Stomach (tissue), 9 donors: ENCODE results near the gene CIZ1. TPM values are rescaled to one million over a fixed set of nuclear protein-coding genes. Genes with fewer than 3 reads are reported as not detected.
A peak's percentile ranks its signal among the peaks of the same experiment; 100 is the strongest.

ENCODE experiments used
- DNase-seq, 2 donors: peaks; one replicate each; pipeline versions ENCODE4 v3.0.0 to v3.0.0-alpha.2; 2013 to 2019
- H3K27ac ChIP-seq, 5 donors: fragments of 200-600 bp in 4 of 5; sonication (generic) in 4 of 5; one replicate each; pipeline ENCODE4 v1.5.1; 2013 to 2019; ENCODE audit warnings: mild to moderate bottlenecking in 1 of 5, moderate library complexity in 1 of 5
- H3K27me3 ChIP-seq, 3 donors: fragments of 200-600 bp; sonication (generic); one replicate each; pipeline ENCODE4 v1.5.1; 2017 to 2019; ENCODE audit warnings: mixed run types in 1 of 3
- H3K36me3 ChIP-seq, 4 donors: fragments of 200-600 bp; sonication (generic); 1 replicate in 3 of 4; 2 replicates in 1 of 4; pipeline ENCODE4 v1.5.1; 2016 to 2019
- H3K4me1 ChIP-seq, 4 donors: fragments of 200-600 bp; sonication (generic); one replicate each; pipeline ENCODE4 v1.5.1; 2016 to 2019
- H3K4me3 ChIP-seq, 4 donors: fragments of 200-600 bp; sonication (generic) in 3 of 4; one replicate each; pipeline ENCODE4 v1.5.1; 2016 to 2019; ENCODE audit warnings: mild to moderate bottlenecking in 1 of 4
- H3K9me3 ChIP-seq, 4 donors: fragments of 200-600 bp; sonication (generic); one replicate each; pipeline ENCODE4 v1.5.1; 2016 to 2019
- EP300 ChIP-seq: sonication (generic); formaldehyde crosslinking; IDR thresholded peaks from one replicate; pipeline ENCODE4 v1.6.1; 2017; ENCODE audit warnings: antibody characterized with exemption
- POLR2A ChIP-seq, 4 donors: fragments of 450-650 bp; IDR thresholded peaks; one replicate each; pipeline ENCODE4 v1.6.1; 2016; ENCODE audit warnings: antibody characterized with exemption in 4 of 4, control low read depth in 2 of 4, mild to moderate bottlenecking in 1 of 4, moderate library complexity in 1 of 4
- POLR2AphosphoS5 ChIP-seq, 3 donors: sonication (generic); formaldehyde crosslinking; IDR thresholded peaks; one replicate each; pipeline ENCODE4 v1.6.1; 2016; ENCODE audit warnings: antibody characterized with exemption in 3 of 3
- WGBS, 5 donors: extraction: QIAGEN DNeasy Blood & Tissue Kit in 3 of 5; methylation state at CpG; one replicate each; pipeline versions ENCODE4 v1.1.5 to v1.1.7; 2013 to 2018; 5-methylcytosine and 5-hydroxymethylcytosine counted together
- intact Hi-C: fragments of 100-400 bp; cut with DNase I; formaldehyde crosslinking; loops from one replicate; pipeline ENCODE4 v1.15.1; 2023; ENCODE audit warnings: low total_unique reads
- polyA plus RNA-seq, 3 donors: library from polyadenylated mRNA; stranded (reverse); fragments of 200-250 nt; gene quantifications; one replicate each; pipeline ENCODE4 v1.2.3, GENCODE V29; 2013
- total RNA-seq, 5 donors: library from RNA; depleted of rRNA; stranded (reverse); fragments of >200 nt; gene quantifications; one replicate each; pipeline versions ENCODE4 v1.1.0 to v1.2.3, GENCODE V29; 2014 to 2016
- TF ChIP-seq, protein P1 (sequence below), 7 experiments: fragments of 450-650 bp in 4 of 7; fragments of 200-600 bp in 3 of 7; sonication (generic) in 3 of 7; IDR thresholded peaks; one replicate each; pipeline ENCODE4 v1.5.1; 2016 to 2019; ENCODE audit warnings: antibody characterized with exemption in 7 of 7, control low read depth in 2 of 7, mild to moderate bottlenecking in 1 of 7
- donor health status: healthy with polysubstance abuse.
- donor health status: Bipolar disorder and iron deficiency.
- donor health status: healthy.

CIZ1 gene
- total and polyA plus RNA-seq, 8 donors, result 15.2 to 217 (median 55.6) TPM

DNA sequence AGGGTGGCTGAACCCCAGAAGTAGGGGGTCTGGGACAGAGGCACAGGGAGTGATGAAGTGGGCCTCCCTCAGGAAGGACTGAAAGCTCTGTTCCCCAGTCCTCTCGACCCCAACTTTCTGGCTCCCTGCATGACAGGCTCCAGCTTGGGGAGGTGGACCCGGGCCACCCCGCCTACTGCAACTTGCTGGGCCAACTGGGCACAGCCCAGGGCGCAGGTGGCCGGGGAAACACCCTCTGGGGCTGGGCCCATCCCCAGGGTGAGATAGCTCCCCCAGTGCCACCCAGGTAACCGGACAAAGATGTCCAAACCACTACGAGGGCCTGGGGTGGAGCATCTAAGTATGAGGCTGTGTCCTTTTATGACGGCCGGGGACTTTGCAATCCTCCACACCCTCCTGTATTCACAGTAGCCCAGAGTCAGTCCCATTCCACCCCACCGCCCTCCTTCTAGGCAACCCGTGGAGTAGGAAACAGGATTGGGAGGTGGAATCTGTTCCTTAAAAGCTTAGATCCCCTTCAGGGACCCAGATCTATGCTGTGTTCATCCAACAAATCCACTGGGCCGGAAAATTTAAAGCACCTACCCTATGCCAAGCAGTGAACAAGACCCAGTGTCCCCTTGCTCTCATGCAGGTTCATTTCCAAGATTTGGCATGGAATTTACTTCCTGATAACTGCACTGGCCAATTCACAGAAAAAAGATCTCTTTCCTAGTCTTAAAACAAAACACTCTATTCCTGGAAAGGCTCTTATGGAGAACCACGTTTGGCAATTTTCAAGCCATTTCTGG lies 31.7 kb upstream of the CIZ1 start:
- DNase-seq, result no peak
- Histone ChIP-seq H3K9me3 (no peaks in the 10 kb centered on the region), H3K36me3 (peaks cover 0 to 5% (median 0%) of the 10 kb centered on the region in 4 donors), H3K27ac (no peak overlapping the region), H3K4me1 (peaks cover 4 to 14% (median 11%) of the 10 kb centered on the region in 4 donors), H3K4me3 (no peak overlapping the region), H3K27me3 (no peaks in the 10 kb centered on the region)
- intact Hi-C loops, result no loop called here
- TF ChIP-seq POLR2A (IDR thresholded peaks at IDR 0.05), result no peak
- TF ChIP-seq, protein P1, sequence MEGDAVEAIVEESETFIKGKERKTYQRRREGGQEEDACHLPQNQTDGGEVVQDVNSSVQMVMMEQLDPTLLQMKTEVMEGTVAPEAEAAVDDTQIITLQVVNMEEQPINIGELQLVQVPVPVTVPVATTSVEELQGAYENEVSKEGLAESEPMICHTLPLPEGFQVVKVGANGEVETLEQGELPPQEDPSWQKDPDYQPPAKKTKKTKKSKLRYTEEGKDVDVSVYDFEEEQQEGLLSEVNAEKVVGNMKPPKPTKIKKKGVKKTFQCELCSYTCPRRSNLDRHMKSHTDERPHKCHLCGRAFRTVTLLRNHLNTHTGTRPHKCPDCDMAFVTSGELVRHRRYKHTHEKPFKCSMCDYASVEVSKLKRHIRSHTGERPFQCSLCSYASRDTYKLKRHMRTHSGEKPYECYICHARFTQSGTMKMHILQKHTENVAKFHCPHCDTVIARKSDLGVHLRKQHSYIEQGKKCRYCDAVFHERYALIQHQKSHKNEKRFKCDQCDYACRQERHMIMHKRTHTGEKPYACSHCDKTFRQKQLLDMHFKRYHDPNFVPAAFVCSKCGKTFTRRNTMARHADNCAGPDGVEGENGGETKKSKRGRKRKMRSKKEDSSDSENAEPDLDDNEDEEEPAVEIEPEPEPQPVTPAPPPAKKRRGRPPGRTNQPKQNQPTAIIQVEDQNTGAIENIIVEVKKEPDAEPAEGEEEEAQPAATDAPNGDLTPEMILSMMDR (IDR thresholded peaks at IDR 0.05), result no peak
- 70 to 89% (median 87%) methylated on average over 11 to 13 of the region's 13 CpGs for WGBS, 5 donors

DNA sequence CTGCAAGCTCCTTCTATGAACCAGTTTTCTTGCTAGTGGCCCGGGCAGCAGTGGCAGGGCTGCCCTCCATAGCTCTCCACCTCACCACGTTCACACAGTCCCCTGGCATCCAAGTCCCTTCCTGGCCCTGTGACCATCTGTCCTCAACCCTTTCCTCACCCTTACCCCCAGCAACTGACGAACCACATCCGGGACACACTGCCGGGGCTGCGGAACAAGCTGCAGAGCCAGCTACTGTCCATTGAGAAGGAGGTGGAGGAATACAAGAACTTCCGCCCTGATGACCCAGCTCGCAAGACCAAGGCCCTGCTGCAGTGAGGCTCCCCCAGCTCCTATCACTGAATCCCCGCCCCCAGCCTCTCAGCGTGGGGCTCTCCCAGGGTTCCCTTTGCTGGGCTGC lies 30.7 kb upstream of the CIZ1 start:
- WGBS, 5 donors, result 84 to 89% (median 88%) methylated on average over 10 of the region's 10 CpGs
- peaks cover 5 to 18% (median 14%) of the 10 kb centered on the region in 4 donors for H3K4me1 ChIP-seq
- H3K36me3 ChIP-seq, result peaks cover 0 to 5% (median 0%) of the 10 kb centered on the region in 4 donors
- H3K9me3 ChIP-seq, result no peaks in the 10 kb centered on the region
- intact Hi-C loops, result no loop called here
- H3K27me3 ChIP-seq, result no peaks in the 10 kb centered on the region
- no peak for DNase-seq
- no peak for TF ChIP-seq EP300
- TF ChIP-seq POLR2AphosphoS5 (IDR thresholded peaks at IDR 0.05), result no peak
- TF ChIP-seq POLR2A (IDR thresholded peaks at IDR 0.05), result no peak
- TF ChIP-seq, protein P1 (IDR thresholded peaks at IDR 0.05), result no peak
- H3K27ac ChIP-seq, result no peak overlapping the region
- no peak overlapping the region for H3K4me3 ChIP-seq

DNA sequence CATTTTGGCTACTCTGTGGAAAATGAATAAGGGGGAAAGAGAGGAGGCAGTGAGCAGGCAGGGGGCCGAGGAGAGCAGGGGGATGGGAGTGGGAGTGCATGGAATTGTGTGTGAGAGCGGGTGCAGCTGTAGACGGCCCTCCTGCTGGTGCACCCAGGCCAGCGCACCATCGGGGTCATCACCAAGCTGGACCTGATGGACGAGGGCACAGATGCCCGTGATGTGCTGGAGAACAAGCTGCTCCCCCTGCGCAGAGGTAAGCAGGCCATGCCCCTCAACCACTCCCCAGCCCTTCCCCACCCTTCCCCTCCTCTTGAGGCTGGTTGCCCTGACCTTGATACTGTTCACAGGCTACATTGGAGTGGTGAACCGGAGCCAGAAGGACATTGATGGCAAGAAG lies 28.5 kb upstream of the CIZ1 start:
- H3K36me3 ChIP-seq, result peaks cover 0 to 5% (median 0%) of the 10 kb centered on the region in 4 donors
- TF ChIP-seq EP300, result no peak
- TF ChIP-seq POLR2AphosphoS5 (IDR thresholded peaks at IDR 0.05), result no peak
- no peak for DNase-seq
- H3K27me3 ChIP-seq, result no peaks in the 10 kb centered on the region
- intact Hi-C loops, result no loop called here
- H3K9me3 ChIP-seq, result no peaks in the 10 kb centered on the region
- H3K4me1 ChIP-seq, result peaks cover 5 to 18% (median 14%) of the 10 kb centered on the region in 4 donors
- H3K4me3 ChIP-seq, result no peak overlapping the region
- H3K27ac ChIP-seq, result no peak overlapping the region
- 78 to 92% (median 90%) methylated on average over 8 to 9 of the region's 9 CpGs for WGBS, 5 donors

DNA sequence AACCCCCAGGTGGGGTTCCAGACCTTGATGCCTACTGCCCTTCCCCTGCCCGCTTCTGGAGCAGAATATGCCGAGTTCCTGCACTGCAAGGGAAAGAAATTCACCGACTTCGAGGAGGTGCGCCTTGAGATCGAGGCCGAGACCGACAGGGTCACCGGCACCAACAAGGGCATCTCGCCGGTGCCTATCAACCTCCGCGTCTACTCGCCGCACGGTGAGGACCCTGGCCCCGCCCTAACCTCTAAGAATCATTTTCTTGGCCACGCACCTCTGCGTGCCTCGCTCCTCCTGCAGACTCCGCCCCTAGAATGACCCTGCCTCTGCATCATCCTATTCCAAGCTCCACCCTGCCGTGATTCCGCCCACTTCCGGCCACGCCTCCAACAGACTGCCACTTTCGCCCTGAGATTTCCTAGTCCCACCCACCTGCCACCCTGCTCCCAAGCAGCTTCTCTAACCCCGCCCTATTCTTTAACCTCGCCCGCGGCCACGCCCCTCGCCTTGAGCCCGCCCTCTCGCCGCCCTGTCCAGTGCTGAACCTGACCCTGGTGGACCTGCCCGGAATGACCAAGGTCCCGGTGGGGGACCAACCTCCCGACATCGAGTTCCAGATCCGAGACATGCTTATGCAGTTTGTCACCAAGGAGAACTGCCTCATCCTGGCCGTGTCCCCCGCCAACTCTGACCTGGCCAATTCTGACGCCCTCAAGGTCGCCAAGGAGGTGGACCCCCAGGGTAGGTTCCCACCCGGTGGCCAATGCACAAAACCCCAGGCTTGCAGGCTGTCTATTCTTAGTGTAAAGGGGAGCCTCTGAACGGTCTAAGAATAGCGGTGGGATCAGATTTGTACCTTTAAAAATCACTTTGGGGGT lies 27.4 kb upstream of the CIZ1 start:
- WGBS, 5 donors, result 15 to 24% (median 17%) methylated on average over 46 to 47 of the region's 47 CpGs
- peak overlapping the region in 3 of 5 donors; percentile 54 to 60 (median 59) for H3K27ac ChIP-seq

More for the DNA sequence above, 27.4 kb upstream of the CIZ1 start:
- Histone ChIP-seq H3K36me3 (peaks cover 0 to 5% (median 0%) of the 10 kb centered on the region in 4 donors), H3K4me1 (peaks cover 5 to 18% (median 14%) of the 10 kb centered on the region in 4 donors), H3K27me3 (no peaks in the 10 kb centered on the region), H3K4me3 (peak overlapping the region; percentile 33 to 45 (median 38)), H3K9me3 (no peaks in the 10 kb centered on the region)
- peak; percentile 97 to 98 for DNase-seq
- intact Hi-C loops, result no loop called here
- no peak for TF ChIP-seq EP300
- peak in 2 of 3 donors; percentile 14 to 85 for TF ChIP-seq POLR2AphosphoS5 (IDR thresholded peaks at IDR 0.05)
- TF ChIP-seq POLR2A (IDR thresholded peaks at IDR 0.05), result no peak
- TF ChIP-seq, protein P1 (IDR thresholded peaks at IDR 0.05), result peak in 2 of 7 experiments; percentile 10 to 14
